Measurements from ENCODE around the gene ADAP1. TPM values are rescaled to one million over a fixed set of nuclear protein-coding genes. Genes with fewer than 3 reads are reported as not detected.
"Not testable (repeated sequence)": the region's sequence is repeated elsewhere in the genome, so short reads cannot be mapped to it uniquely, and the experiment has no call there.

ADAP1 gene
- total RNA-seq, 1 donor from 2014 or later = 1.6 TPM

- DNase-seq = peak; percentile 53
These were observed 74.0 kb downstream of the ADAP1 start for GRCh38 chr7:880450-880849.

- no peak for DNase-seq
These were observed 74.8 kb downstream of the ADAP1 start for GRCh38 chr7:879706-880105.

GRCh38 chr7:879093-879492 lies 75.4 kb downstream of the ADAP1 start:
- DNase-seq = no peak

- DNase-seq = no peak
These were observed 76.9 kb downstream of the ADAP1 start for GRCh38 chr7:877312-878232.

- DNase-seq = no peak
These were observed 77.5 kb downstream of the ADAP1 start for GRCh38 chr7:876972-877311.

GRCh38 chr7:876077-876971 lies 78.2 kb downstream of the ADAP1 start, which contains the start of gene GET4:
TSS of gene GET4 (plus strand) at chr7:876554. CDS start at chr7:876646, 92 bp downstream.
- DNase-seq = peak; percentile 97

- no peak for DNase-seq
These were observed 78.9 kb downstream of the ADAP1 start for GRCh38 chr7:875476-876076.

- DNase-seq = no peak
These were observed 79.4 kb downstream of the ADAP1 start for GRCh38 chr7:875051-875450.

GRCh38 chr7:874031-874749 lies 80.3 kb downstream of the ADAP1 start:
- DNase-seq = no peak

GRCh38 chr7:873367-874002 lies 81.0 kb downstream of the ADAP1 start:
- peak; percentile 89 for DNase-seq

GRCh38 chr7:872685-873084 lies 81.8 kb downstream of the ADAP1 start:
- DNase-seq = not testable (repeated sequence)

- peak; percentile 41 for DNase-seq
These were observed 82.5 kb downstream of the ADAP1 start for GRCh38 chr7:871900-872537.

- DNase-seq = no peak
These were observed 85.1 kb downstream of the ADAP1 start for GRCh38 chr7:869348-869747.

- DNase-seq = no peak
These were observed 86.3 kb downstream of the ADAP1 start for GRCh38 chr7:868189-868486.

- DNase-seq = no peak
These were observed 86.9 kb downstream of the ADAP1 start for GRCh38 chr7:867406-868188.

- DNase-seq = no peak
These were observed 87.5 kb downstream of the ADAP1 start for GRCh38 chr7:867001-867405.

- no peak for DNase-seq
These were observed 88.6 kb downstream of the ADAP1 start for GRCh38 chr7:865921-866320.

- DNase-seq = no peak
These were observed 91.4 kb downstream of the ADAP1 start for GRCh38 chr7:863106-863505.

GRCh38 chr7:862157-862556 lies 92.3 kb downstream of the ADAP1 start:
- DNase-seq = no peak

- DNase-seq = no peak
These were observed 93.3 kb downstream of the ADAP1 start for GRCh38 chr7:861222-861621.

Data from tongue (tissue), 2 donors.